ENCODE measurements around the gene CEBPG.

Gene CEBPG

DNA sequence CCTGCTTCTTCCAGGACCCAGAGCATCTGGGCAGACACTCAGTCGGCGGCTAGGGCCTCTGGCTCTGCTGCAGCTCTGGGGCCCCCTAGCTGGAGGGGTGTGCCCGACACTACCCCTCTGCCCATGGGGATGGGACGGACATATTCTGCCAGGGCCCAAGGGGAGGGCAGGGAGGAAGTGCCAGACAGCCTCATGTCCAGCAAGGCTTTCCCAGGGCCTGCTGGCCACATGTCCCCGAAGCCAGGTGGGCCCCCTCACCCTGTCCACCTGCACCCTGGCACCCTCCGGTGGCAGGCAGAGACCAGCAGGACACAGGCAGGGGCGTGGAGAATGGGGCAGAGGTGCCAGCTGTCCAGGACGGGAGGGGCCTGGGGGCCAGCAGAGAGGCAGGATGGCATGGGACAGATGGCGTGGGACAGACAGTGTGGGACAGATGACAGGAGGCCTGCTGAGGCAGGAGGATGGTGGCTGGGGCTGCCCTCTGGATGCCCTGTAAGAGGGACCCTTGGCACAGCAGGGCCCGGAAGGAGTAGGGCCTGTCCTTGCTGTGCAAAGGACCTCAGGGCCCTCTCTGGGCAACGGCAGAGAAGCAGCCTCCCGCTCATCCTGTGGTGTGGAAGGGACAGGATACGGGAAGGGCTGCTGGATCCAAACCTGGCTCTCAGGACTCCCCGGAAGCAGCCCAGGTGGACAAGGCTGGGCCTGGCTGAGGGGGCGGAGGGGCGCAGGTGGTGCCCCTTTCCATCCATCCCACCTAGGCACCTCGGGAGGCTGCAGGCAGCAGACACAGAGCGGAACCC, 29.1 kb downstream of the CEBPG start:
- H3K36me3 Mint-ChIP-seq (ENCODE audit: low read depth): no peaks in the 10 kb centered on the region
- H3K27ac Mint-ChIP-seq: no peak overlapping the region
- no peaks in the 10 kb centered on the region for H3K27me3 Mint-ChIP-seq
- H3K4me3 Mint-ChIP-seq: no peak overlapping the region
- H3K4me1 Mint-ChIP-seq (ENCODE audit: low read depth): no peaks in the 10 kb centered on the region
- no peaks in the 10 kb centered on the region for H3K9me3 Mint-ChIP-seq

GRCh38 chr19:33403221-33403972, 29.9 kb downstream of the CEBPG start:
- Mint-ChIP-seq H3K4me1 (ENCODE audit: low read depth) (no peaks in the 10 kb centered on the region), H3K4me3 (no peak overlapping the region)

DNA sequence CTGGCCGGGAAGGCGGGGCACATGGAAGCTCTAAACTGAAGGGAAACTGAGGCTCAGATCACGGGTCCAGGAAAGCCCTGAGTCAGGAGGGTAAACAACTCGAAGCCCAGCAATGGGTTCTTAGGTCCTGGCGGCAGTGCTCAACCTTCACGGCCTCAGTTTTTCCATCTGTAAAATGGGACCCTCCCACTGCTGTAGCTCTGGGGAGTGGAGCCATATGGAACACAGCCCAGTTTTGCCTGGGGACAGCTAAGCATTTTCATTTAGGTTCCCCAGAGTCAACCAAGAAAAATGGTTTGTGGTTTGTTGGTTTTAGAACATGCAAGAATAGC, 30.4 kb downstream of the CEBPG start:
- Mint-ChIP-seq H3K9me3 (no peaks in the 10 kb centered on the region), H3K36me3 (ENCODE audit: low read depth) (no peaks in the 10 kb centered on the region), H3K27me3 (no peaks in the 10 kb centered on the region), H3K4me3 (no peak overlapping the region), H3K27ac (no peak overlapping the region), H3K4me1 (ENCODE audit: low read depth) (no peaks in the 10 kb centered on the region)

More at GRCh38 chr19:33403221-33403972, 29.9 kb downstream of the CEBPG start:
- H3K36me3 Mint-ChIP-seq (ENCODE audit: low read depth): no peaks in the 10 kb centered on the region
- no peaks in the 10 kb centered on the region for H3K27me3 Mint-ChIP-seq
- no peak overlapping the region for H3K27ac Mint-ChIP-seq
- H3K9me3 Mint-ChIP-seq: no peaks in the 10 kb centered on the region

- Mint-ChIP-seq H3K27ac (no peak overlapping the region), H3K9me3 (no peaks in the 10 kb centered on the region), H3K36me3 (ENCODE audit: low read depth) (no peaks in the 10 kb centered on the region), H3K4me3 (no peak overlapping the region), H3K4me1 (ENCODE audit: low read depth) (no peaks in the 10 kb centered on the region), H3K27me3 (no peaks in the 10 kb centered on the region)
These were observed 31.2 kb downstream of the CEBPG start for GRCh38 chr19:33404506-33405253.

DNA sequence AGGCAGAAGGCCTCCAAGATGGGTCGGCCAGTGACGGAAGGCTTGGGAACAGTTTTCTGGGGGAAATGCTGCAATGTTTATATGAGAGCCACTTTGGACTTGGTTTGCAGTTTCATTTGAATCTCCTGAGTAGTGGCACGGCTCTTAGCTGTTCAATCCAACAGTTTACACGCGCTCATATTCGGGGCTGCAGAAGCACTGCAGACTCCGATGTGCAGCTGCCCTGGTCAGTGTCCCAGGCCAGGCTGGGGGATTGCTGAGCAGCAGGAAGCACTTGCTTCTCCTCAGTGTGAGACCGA, 31.7 kb downstream of the CEBPG start:
- Mint-ChIP-seq H3K9me3 (no peaks in the 10 kb centered on the region), H3K36me3 (ENCODE audit: low read depth) (no peaks in the 10 kb centered on the region), H3K27ac (no peak overlapping the region), H3K4me1 (ENCODE audit: low read depth) (no peaks in the 10 kb centered on the region), H3K4me3 (no peak overlapping the region), H3K27me3 (no peaks in the 10 kb centered on the region)

DNA sequence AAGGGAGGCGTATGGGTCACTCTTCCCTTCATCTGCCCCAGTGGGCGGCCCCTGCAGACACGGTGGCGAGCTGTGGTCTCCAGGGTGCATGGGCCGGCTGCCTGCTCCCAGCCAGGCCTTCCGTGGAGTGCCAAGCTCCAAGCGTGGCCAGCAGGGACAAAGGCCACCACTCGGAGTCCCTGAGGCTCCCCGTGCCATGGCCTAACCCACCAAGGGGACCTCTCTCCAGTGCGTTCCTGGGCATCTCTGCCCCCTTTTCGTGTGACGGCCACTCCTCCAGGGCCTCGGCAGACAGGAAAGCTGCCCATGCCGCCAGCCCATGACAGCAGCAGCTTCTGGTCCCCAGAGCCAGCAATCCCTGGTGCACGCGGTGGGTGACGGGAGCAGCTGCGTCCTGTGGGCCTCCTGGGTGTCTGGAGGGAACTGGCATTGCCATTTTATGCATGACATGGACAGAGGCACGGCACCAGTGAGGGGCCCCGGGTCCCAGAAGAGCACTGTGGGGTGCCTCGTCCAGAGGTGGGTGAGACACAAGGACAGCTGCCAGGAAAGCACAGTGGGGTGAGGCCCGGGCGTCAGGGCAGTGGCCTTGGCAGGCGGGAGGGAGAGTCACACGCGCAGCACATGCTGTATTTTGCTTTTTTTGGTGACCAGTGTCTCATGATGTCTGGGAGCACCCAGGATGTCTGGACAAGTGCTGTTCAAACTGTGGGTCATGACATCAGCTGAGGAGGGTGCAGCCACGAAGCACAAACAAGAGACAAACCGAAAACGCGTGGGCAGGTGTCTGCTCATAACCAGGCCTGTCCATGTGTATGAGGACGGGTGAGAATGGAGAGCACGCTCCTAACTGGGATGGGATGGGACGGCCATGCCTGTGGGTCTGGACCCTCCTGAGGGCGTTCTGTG, 32.3 kb downstream of the CEBPG start:
- Mint-ChIP-seq H3K27ac (no peak overlapping the region), H3K4me3 (no peak overlapping the region), H3K27me3 (no peaks in the 10 kb centered on the region), H3K9me3 (no peaks in the 10 kb centered on the region), H3K36me3 (ENCODE audit: low read depth) (no peaks in the 10 kb centered on the region), H3K4me1 (ENCODE audit: low read depth) (no peaks in the 10 kb centered on the region)

DNA sequence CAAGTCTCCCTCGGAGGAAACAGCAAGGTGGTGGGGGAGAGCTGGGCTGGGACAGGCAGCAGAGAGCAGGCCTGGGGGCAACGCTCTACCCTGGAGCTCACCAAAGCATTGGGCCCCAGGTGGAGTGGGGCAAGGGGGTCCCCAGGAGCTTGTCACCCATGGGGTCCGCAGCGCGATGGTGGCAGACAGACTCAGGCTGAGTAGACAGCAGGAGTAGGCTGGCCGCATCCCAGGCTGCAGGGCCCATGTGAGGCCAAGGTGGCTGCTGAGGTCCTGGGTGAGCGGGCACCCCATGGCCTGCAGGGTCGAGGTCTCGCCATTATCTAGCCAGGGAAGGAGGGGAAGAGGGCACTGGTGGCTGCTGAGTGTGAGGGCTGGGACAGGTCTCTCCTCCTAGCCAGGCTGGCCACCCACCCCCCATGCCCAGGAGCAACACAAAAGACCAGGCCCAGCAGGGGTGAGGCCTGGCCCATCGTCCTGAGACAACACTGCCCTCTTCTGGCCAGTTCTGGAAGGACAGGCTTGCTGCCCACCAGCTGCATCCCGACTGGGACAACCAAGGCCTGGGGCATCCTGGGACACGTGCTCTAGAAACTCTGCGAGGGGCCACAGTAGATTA, 33.1 kb downstream of the CEBPG start:
- Mint-ChIP-seq H3K27ac (no peak overlapping the region), H3K4me1 (ENCODE audit: low read depth) (no peaks in the 10 kb centered on the region), H3K27me3 (no peaks in the 10 kb centered on the region), H3K36me3 (ENCODE audit: low read depth) (no peaks in the 10 kb centered on the region), H3K9me3 (no peaks in the 10 kb centered on the region), H3K4me3 (no peak overlapping the region)

DNA sequence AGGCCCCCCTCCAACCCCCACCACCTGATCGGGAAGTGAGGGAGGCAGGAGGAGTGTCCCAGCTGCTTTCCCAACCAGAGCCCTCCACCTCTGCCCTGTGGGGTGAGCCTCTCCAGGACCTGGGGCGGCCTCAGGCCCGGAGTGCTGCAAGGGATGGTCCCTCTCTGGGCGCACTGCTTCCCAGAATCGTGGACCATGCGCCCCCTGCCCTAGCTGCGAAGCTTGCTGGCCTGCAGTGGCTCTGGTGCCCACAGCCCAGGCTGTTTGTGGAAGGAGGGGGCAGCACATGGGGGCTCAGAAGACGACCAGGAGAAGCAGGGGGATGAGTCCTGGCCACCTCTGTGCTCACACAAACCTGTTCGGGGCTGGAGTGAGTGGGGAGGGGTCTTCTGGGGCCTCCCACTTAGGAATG, 33.6 kb downstream of the CEBPG start:
- H3K9me3 Mint-ChIP-seq: no peaks in the 10 kb centered on the region
- no peaks in the 10 kb centered on the region for H3K4me1 Mint-ChIP-seq (ENCODE audit: low read depth)
- H3K36me3 Mint-ChIP-seq (ENCODE audit: low read depth): no peaks in the 10 kb centered on the region
- no peak overlapping the region for H3K27ac Mint-ChIP-seq
- H3K4me3 Mint-ChIP-seq: no peak overlapping the region
- H3K27me3 Mint-ChIP-seq: no peaks in the 10 kb centered on the region

GRCh38 chr19:33407716-33408115, 34.2 kb downstream of the CEBPG start:
- no peak overlapping the region for H3K4me3 Mint-ChIP-seq
- no peaks in the 10 kb centered on the region for H3K27me3 Mint-ChIP-seq
- no peaks in the 10 kb centered on the region for H3K9me3 Mint-ChIP-seq
- no peaks in the 10 kb centered on the region for H3K4me1 Mint-ChIP-seq (ENCODE audit: low read depth)
- H3K36me3 Mint-ChIP-seq (ENCODE audit: low read depth): no peaks in the 10 kb centered on the region
- no peak overlapping the region for H3K27ac Mint-ChIP-seq

DNA sequence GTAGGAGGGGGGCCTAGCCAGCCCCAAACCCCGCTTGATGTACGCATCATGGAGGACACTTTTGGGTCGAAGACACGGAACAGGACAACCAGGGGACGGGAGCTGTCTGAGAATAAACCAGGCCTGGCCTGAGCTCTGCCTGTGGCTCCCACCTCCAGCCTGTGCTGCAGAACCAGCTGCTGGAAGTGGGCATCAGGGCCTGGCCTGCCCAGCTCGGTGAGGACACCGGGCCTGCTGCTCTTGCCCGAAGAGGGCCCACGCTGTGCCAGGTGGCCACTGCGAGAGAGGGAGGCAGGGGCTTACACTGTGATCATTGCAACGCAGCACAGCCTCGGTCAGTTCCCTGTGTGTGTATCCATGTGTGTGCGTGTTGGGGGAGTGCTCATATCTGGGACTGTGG, 34.6 kb downstream of the CEBPG start:
- no peaks in the 10 kb centered on the region for H3K4me1 Mint-ChIP-seq (ENCODE audit: low read depth)
- no peaks in the 10 kb centered on the region for H3K36me3 Mint-ChIP-seq (ENCODE audit: low read depth)
- no peaks in the 10 kb centered on the region for H3K9me3 Mint-ChIP-seq
- H3K27me3 Mint-ChIP-seq: no peaks in the 10 kb centered on the region
- no peak overlapping the region for H3K27ac Mint-ChIP-seq
- H3K4me3 Mint-ChIP-seq: no peak overlapping the region

- Mint-ChIP-seq H3K4me1 (ENCODE audit: low read depth) (no peaks in the 10 kb centered on the region), H3K27ac (no peak overlapping the region), H3K27me3 (no peaks in the 10 kb centered on the region), H3K4me3 (no peak overlapping the region), H3K36me3 (ENCODE audit: low read depth) (no peaks in the 10 kb centered on the region), H3K9me3 (no peaks in the 10 kb centered on the region)
These were observed 35.3 kb downstream of the CEBPG start for GRCh38 chr19:33408538-33409434.

DNA sequence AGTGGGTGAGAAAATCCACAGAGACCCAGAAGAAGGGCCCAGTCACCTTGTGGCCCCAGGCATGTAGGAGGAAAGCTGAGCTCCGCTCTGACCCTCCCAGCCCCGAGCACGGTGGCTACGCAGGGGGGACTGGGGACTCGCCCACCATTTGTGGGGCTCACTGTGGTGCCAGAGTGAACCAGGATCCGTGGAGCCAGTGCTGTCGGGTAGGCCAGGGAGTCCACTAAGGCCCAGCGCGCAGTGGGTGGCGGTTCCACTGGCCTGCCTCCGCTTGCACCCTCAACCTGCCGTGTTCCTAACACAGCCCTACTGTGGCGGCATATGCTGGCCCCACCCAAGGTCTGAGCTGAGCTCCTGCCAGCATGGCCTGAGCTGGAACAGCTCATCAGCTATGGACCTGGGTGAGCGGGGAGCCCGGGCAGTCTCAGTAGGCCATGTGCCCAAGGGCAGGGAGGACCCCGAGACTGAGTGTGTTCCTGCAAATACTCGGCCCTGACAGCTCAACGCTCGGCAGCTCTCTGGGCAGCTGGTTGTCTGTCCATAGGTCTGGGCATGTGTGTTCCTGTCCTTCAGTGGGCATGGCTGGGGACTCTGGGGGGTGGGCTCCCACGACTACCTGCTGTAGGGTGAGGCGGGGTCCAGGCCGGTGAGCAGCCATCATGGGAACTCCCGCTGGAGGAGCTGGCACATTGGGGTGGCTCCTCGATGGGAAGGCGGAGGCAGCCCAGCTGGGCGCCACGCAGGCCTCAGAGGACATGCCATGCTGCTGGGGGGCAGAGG, 36.6 kb downstream of the CEBPG start:
- H3K27ac Mint-ChIP-seq: no peak overlapping the region
- H3K4me3 Mint-ChIP-seq: no peak overlapping the region
- no peaks in the 10 kb centered on the region for H3K36me3 Mint-ChIP-seq (ENCODE audit: low read depth)
- H3K27me3 Mint-ChIP-seq: no peaks in the 10 kb centered on the region
- no peaks in the 10 kb centered on the region for H3K9me3 Mint-ChIP-seq
- no peaks in the 10 kb centered on the region for H3K4me1 Mint-ChIP-seq (ENCODE audit: low read depth)

DNA sequence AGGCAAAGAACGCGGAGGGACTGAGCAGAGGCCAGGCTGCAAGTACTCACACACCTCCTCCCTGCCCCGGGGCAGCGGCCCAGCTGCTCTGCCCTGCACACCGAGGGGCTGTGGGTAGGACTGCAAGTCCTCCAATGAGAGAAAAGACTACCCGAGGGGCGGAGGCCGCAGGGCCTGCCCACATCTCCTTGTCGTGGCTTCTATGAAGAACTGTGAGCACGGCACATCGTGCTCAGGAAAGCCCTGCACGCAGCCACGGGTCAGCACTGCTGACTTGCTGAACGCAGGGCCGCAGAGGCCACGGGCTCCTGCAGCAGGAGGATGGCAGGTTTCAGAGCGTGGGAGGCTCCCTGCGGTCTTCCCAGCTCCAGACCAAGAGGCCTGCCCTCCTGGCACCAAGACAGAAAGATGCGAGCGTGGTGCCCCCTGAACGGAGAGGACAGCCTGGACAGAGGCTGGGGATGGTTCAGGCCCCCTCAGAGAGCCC, 37.4 kb downstream of the CEBPG start:
- no peaks in the 10 kb centered on the region for H3K27me3 Mint-ChIP-seq

More for the DNA sequence above, 37.4 kb downstream of the CEBPG start:
- no peaks in the 10 kb centered on the region for H3K9me3 Mint-ChIP-seq
- no peak overlapping the region for H3K4me3 Mint-ChIP-seq
- no peaks in the 10 kb centered on the region for H3K36me3 Mint-ChIP-seq (ENCODE audit: low read depth)
- H3K27ac Mint-ChIP-seq: no peak overlapping the region
- no peaks in the 10 kb centered on the region for H3K4me1 Mint-ChIP-seq (ENCODE audit: low read depth)
